Pancreas (tissue), 10 donors: Measurements from ENCODE around the gene DPP8. TPM values are rescaled to one million over a fixed set of nuclear protein-coding genes. Genes with fewer than 3 reads are reported as not detected.
A peak's percentile ranks its signal among the peaks of the same experiment; 100 is the strongest.

Source experiments
- ATAC-seq, 4 donors: fragments of 200-7000 bp; cut with Tn5 transposase; one replicate each; pipeline versions ENCODE4 v1.8.0 to v1.9.1; 2020; ENCODE audit warnings: mild to moderate bottlenecking in 4 of 4, moderate library complexity in 4 of 4
- DNase-seq, 6 donors: peaks; one replicate each; pipeline ENCODE4 v3.0.0-alpha.2; 2020
- FAIRE-seq: peaks from 2 replicates; lab custom pipeline; 2012; peaks lifted over from hg19 to GRCh38; lab: Jason Lieb, UNC
- H3K27ac ChIP-seq, 4 donors: fragments of 200-600 bp; sonication (generic); 1 replicate in 3 of 4; 2 replicates in 1 of 4; pipeline versions ENCODE4 v1.5.0 to v1.8.0; 2020
- H3K27me3 ChIP-seq, 4 donors: fragments of 200-600 bp; one replicate each; pipeline ENCODE4 v1.8.0; 2021
- H3K36me3 ChIP-seq, 3 donors: fragments of 200-600 bp; sonication (generic) in 1 of 3; one replicate each; pipeline versions ENCODE4 v1.5.0 to v1.8.0; 2020 to 2021
- H3K4me1 ChIP-seq, 3 donors: fragments of 200-600 bp; one replicate each; pipeline ENCODE4 v1.8.0; 2021
- H3K4me3 ChIP-seq, 4 donors: fragments of 200-600 bp; sonication (generic) in 2 of 4; one replicate each; pipeline versions ENCODE4 v1.5.0 to v1.8.0; 2020 to 2021
- H3K9me3 ChIP-seq, 4 donors: fragments of 200-600 bp; one replicate each; pipeline ENCODE4 v1.8.0; 2021
- CTCF ChIP-seq, 4 donors: fragments of 200-600 bp; sonication (generic) in 3 of 4; IDR thresholded peaks; one replicate each; pipeline versions ENCODE4 v1.5.0 to v1.8.0; 2021; ENCODE audit warnings: antibody characterized with exemption in 4 of 4
- WGBS, 2 donors: extraction: QIAGEN DNeasy Blood & Tissue Kit; methylation state at CpG; one replicate each; pipeline ENCODE4 v1.1.7; 2013; 5-methylcytosine and 5-hydroxymethylcytosine counted together
- intact Hi-C, 3 donors: fragments of 100-400 bp; cut with DNase I; formaldehyde crosslinking; loops; one replicate each; pipeline versions ENCODE4 v1.11.1 to v1.14.2; 2022
- polyA plus RNA-seq, 2 donors: library from polyadenylated mRNA; stranded (reverse); fragments of 200-250 nt; gene quantifications; one replicate each; pipeline ENCODE4 v1.2.3, GENCODE V29; 2013
- total RNA-seq, 6 donors: library from RNA; stranded (reverse); fragmentation: NEBNext Ultra II Directional in 4 of 6; extraction: Animal tissue kit (Norgen Biotek cat#: 25700) in 4 of 6; gene quantifications; one replicate each; pipeline versions ENCODE4 v1.2.1 to v1.2.4, GENCODE V29; 2021 to 2023
- donor health status: healthy with polysubstance abuse.
- donor health status: DM: no; HTN: no; CAD: no; lungs with moderate emphysema.
- donor health status: DM: no; HTN: no; CAD: no.
- donor health status: control.
- donor health status: control.
- donor health status: Bipolar disorder and iron deficiency.
- donor health status: DM: yes; HTN: yes; CAD: no.
- donor health status: DM: no; HTN: no; CAD: no.
- donor health status: DM: no; HTN: no; CAD: no.
- donor health status: DM: yes; HTN: yes; CAD: no.

Gene DPP8
- total and polyA plus RNA-seq, 8 donors: 4.7 to 17.1 (median 12.3) TPM

- Histone ChIP-seq H3K4me3 (no peak overlapping the region), H3K4me1 (peaks cover 2 to 4% (median 3%) of the 10 kb centered on the region in 3 donors), H3K27me3 (no peaks in the 10 kb centered on the region), H3K9me3 (no peaks in the 10 kb centered on the region), H3K27ac (no peak overlapping the region), H3K36me3 (no peaks in the 10 kb centered on the region)
- intact Hi-C loops: no loop called here
- FAIRE-seq: no peak
- no peak for ATAC-seq
- TF ChIP-seq CTCF (IDR thresholded peaks at IDR 0.05): no peak
- 74 to 81% methylated on average over 7 of the region's 7 CpGs for WGBS, 2 donors
- no peak for DNase-seq
Observed at GRCh38 chr15:65521350-65521749, 3.9 kb upstream of the DPP8 start.

GRCh38 chr15:65518633-65519285 is 1.3 kb upstream of the DPP8 start:
- Histone ChIP-seq H3K9me3 (no peaks in the 10 kb centered on the region), H3K27me3 (no peaks in the 10 kb centered on the region), H3K4me1 (peaks cover 11 to 21% (median 12%) of the 10 kb centered on the region in 3 donors), H3K4me3 (no peak overlapping the region), H3K27ac (no peak overlapping the region), H3K36me3 (no peaks in the 10 kb centered on the region)
- ATAC-seq: no peak
- intact Hi-C loops: no loop called here
- no peak for TF ChIP-seq CTCF (IDR thresholded peaks at IDR 0.05)
- WGBS, 2 donors: 76 to 84% methylated on average over 4 of the region's 4 CpGs
- no peak for DNase-seq
- FAIRE-seq: no peak

GRCh38 chr15:65517866-65518207 is 348 bp upstream of the DPP8 start:
- peaks cover 13 to 23% (median 13%) of the 10 kb centered on the region in 3 donors for H3K4me1 ChIP-seq
- intact Hi-C loops: no loop called here
- H3K9me3 ChIP-seq: no peaks in the 10 kb centered on the region
- TF ChIP-seq CTCF (IDR thresholded peaks at IDR 0.05): no peak
- peak overlapping the region in 1 of 4 donors; percentile 91 for H3K27ac ChIP-seq
- WGBS, 2 donors: 28 to 29% methylated on average over 8 of the region's 8 CpGs
- DNase-seq (no peak), FAIRE-seq (no peak), ATAC-seq (no peak)
- no peaks in the 10 kb centered on the region for H3K27me3 ChIP-seq
- H3K36me3 ChIP-seq: no peaks in the 10 kb centered on the region
- peak overlapping the region in 2 of 4 donors; percentile 99 to 100 for H3K4me3 ChIP-seq

- intact Hi-C loops: no loop called here
- DNase-seq: peak in 4 of 6 donors; percentile 26 to 51 (median 42)
- peaks cover 20 to 34% (median 25%) of the 10 kb centered on the region in 3 donors for H3K4me1 ChIP-seq
- ATAC-seq: peak in 2 of 4 donors; percentile 6 to 35
- TF ChIP-seq CTCF (IDR thresholded peaks at IDR 0.05): no peak
- no peaks in the 10 kb centered on the region for H3K9me3 ChIP-seq
- no peak overlapping the region for H3K27ac ChIP-seq
- peaks cover 0 to 7% (median 0%) of the 10 kb centered on the region in 3 donors for H3K36me3 ChIP-seq
- H3K4me3 ChIP-seq: no peak overlapping the region
- no peak for FAIRE-seq
- WGBS, 2 donors: 47 to 50% methylated on average over 10 of the region's 10 CpGs
- no peaks in the 10 kb centered on the region for H3K27me3 ChIP-seq
Observed at GRCh38 chr15:65512807-65513416, 4.6 kb downstream of the DPP8 start.

- peaks cover 20 to 34% (median 25%) of the 10 kb centered on the region in 3 donors for H3K4me1 ChIP-seq
- H3K36me3 ChIP-seq: peaks cover 0 to 7% (median 0%) of the 10 kb centered on the region in 3 donors
- 86 to 90% methylated on average over 5 of the region's 5 CpGs for WGBS, 2 donors
- ATAC-seq (no peak), FAIRE-seq (no peak), DNase-seq (no peak)
- intact Hi-C loops: no loop called here
- TF ChIP-seq CTCF (IDR thresholded peaks at IDR 0.05): no peak
- peak overlapping the region in 1 of 4 donors; percentile 20 for H3K27ac ChIP-seq
- no peaks in the 10 kb centered on the region for H3K27me3 ChIP-seq
- H3K9me3 ChIP-seq: no peaks in the 10 kb centered on the region
- no peak overlapping the region for H3K4me3 ChIP-seq
Observed at GRCh38 chr15:65512189-65512588, 5.3 kb downstream of the DPP8 start.
